AG04449 (cell line): Measurements from ENCODE around the gene S100A8.

ENCODE experiments used
- CTCF ChIA-PET: fragments of 350-600 bp; formaldehyde crosslinking; extraction: SDS; loops from one replicate; lab custom pipeline; 2021; ENCODE audit warnings: antibody characterized with exemption; lab: Yijun Ruan, JAX
- POLR2A ChIA-PET: fragments of 400-600, 350-600 bp; formaldehyde crosslinking; extraction: SDS; loops from one replicate; lab custom pipeline; 2020; ENCODE audit warnings: antibody characterized with exemption, inconsistent platforms; lab: Yijun Ruan, JAX
- DNase-seq: peaks from one replicate; pipeline ENCODE4 v3.0.0-alpha.2; 2010; ENCODE audit warnings: low read depth, low spot score
- H3K4me3 ChIP-seq: 2 replicates; pipeline ENCODE4 v1.5.1; 2011; ENCODE audit warnings: low read depth, mild to moderate bottlenecking, control low read depth, low read length
- CTCF ChIP-seq: IDR thresholded peaks from one replicate; pipeline ENCODE4 v1.5.1; 2011; ENCODE audit warnings: mild to moderate bottlenecking, moderate library complexity, low read length, control low read depth, inconsistent platforms; ENCODE audit not compliant: insufficient read depth; ENCODE audit errors: missing control alignments

S100A8 gene

GRCh38 chr1:153343040-153343681 lies 47.7 kb downstream of the S100A8 start:
- TF ChIP-seq CTCF = no peak
- DNase-seq = no peak
- POLR2A ChIA-PET = no interaction called here
- no peak overlapping the region for H3K4me3 ChIP-seq
- CTCF ChIA-PET = interaction anchor here (1.3 to 2.7 kb wide), 3 partner anchors 9 to 153 kb away, joined by 3 to 16 read pairs (median 11); no protein-coding TSS in a partner anchor

DNA sequence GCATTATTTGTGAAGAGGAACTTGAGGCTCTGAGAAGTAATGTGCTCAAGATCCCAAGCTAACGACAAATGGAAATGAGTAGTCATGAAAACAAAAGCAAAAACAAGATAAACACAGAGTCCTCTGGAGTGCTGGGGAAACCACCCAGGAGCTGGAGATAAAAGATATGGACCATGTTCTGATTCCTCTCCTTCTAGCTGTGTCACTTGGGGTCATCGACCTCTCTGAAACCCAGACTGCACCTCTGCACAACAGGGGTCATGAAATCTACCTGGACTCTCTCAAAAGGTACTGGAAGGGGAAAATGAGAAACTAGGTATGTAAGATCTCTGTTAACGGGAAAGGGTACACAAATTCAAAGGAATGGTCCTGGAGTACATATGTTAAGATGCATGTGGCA lies 48.7 kb downstream of the S100A8 start:
- CTCF ChIA-PET = interaction anchor here (2.7 kb wide), 1 partner anchor 10 kb away, joined by 16 read pairs; no protein-coding TSS in a partner anchor
- H3K4me3 ChIP-seq = no peak overlapping the region
- no peak for DNase-seq
- no peak for TF ChIP-seq CTCF
- POLR2A ChIA-PET = no interaction called here

- ChIA-PET CTCF (no interaction called here), POLR2A (no interaction called here)
- no peak for DNase-seq
- no peak for TF ChIP-seq CTCF
- no peak overlapping the region for H3K4me3 ChIP-seq
These were observed 49.4 kb downstream of the S100A8 start for GRCh38 chr1:153341431-153341934.

DNA sequence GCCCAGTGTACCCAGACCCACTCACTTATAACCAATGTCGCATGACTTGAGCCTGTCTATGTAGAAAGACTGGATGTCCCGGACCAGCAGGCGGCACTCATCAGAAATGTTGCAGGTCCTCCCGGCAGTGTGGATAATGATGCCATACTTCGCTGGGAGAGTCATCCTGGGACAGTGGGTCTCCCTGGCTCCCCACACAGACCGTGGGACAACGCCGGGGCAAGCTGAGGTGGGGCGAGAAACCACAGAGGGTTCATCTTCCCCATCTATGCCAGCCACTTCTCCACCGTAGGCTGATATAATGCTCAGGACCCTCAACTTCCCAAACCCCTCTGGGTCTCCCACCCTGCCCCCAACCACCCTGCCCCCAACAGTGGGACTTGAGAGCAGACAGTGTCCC lies 50.5 kb downstream of the S100A8 start:
- no peak overlapping the region for H3K4me3 ChIP-seq
- no peak for DNase-seq
- TF ChIP-seq CTCF = no peak
- ChIA-PET POLR2A (no interaction called here), CTCF (no interaction called here)
